Measurements from ENCODE around the gene DYRK1B.
A peak's percentile ranks its signal among the peaks of the same experiment; 100 is the strongest.
"Not testable (repeated sequence)": the region's sequence is repeated elsewhere in the genome, so short reads cannot be mapped to it uniquely, and the experiment has no call there.

The DYRK1B gene

DNA sequence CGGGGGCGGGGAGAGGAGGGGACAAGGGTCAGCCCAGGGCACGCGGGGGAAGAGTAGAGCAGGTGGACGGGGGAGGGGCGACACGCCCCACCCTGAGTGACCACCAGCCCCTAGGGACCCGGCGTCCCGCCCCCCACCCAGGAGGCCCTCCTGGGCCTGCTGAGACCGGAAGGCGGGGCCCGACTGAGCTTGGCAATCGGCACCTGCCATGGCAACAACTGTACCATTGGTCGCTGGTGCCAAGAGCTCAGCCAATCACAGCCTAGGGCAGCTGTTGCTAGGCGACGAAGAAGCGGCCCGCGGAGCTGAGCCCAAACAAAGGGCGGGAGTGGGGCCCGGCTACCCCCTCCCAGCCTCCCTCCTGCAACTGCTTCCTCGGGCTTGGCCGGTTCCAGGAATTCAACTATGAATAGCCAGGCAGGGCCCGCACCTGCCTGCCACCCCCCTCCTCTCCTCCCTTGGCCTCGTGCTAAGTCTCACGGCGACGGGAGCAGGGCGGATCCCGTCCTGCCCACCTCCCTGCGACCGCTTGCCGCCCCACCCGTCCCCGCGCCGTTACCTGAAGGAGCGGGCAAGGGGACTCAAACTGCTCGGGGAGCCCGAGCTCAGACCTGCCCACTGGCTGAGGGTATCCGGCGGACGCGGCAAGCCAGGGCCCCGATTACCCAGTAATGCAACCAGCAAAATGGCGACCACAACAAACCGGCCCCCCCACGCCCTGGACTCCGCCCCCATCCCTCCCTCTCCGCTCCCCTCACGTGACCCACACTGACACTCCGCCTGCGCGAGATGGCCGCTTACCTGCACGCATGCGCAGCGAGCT, at the start of gene DYRK1B:
DYRK1B (minus strand) TSS at position 699 of the 823 bp plus-strand sequence. CDS start 2,295 bp downstream, outside the sequence.
- peak within 1 kb of the TSS; percentile 78 for H3K4me3 ChIP-seq (ENCODE audit: low read length)
- no peak for TF ChIP-seq ZNF274 (IDR thresholded peaks at IDR 0.05; ENCODE audit: low read depth, low read length)

DNA sequence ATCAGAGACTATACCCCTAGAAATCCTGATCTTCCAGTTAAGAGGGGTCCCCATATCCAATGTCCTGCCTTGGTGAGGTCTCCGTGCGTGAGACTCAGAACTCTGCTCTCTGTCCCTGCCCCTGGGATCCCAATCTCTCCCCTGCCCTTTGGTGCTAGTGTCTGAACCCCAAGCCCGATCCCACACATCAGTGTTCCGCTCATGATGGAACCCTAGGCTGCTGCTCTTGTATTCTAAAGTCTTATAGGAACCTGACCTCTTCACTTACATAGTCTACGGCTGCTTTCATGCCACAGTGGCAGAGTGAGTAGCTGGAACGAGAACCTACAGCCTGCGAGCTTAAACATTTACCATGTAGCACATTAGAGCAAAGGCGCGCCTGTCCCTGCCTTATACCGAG, 48.7 kb upstream of the DYRK1B start:
- not testable (repeated sequence) for H3K4me3 ChIP-seq (ENCODE audit: low read length)

DNA sequence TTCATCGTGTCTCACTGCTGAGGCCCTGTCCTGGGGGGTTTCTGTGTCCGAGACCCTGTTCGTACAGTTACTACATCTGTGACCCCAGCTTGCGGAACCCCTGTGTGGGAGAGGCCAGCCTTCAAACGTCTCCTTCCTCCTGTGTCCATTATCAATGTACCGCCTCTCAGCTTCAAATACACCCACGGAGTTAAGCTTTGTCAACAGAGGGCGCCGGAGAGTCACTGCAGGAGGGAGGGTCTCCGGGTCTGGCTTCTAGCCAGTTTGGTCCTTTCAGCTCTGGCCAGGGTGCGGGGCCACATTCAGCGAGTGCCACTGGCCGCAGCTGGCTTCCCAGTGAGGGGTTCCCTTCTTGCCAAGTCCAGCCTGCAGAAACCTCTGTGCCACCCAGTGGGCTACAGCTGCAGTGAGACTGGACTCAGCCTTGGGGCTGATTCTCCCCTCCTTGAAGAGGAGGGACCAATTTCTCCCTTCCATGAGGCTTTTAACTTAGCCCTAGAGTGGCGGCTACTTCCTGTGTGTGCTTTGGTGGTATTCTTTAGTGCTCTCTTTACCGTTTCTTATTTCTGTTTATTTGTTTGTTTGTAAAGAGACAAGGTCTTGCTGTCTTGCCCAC, 47.6 kb upstream of the DYRK1B start:
- not testable (repeated sequence) for H3K4me3 ChIP-seq (ENCODE audit: low read length)

DNA sequence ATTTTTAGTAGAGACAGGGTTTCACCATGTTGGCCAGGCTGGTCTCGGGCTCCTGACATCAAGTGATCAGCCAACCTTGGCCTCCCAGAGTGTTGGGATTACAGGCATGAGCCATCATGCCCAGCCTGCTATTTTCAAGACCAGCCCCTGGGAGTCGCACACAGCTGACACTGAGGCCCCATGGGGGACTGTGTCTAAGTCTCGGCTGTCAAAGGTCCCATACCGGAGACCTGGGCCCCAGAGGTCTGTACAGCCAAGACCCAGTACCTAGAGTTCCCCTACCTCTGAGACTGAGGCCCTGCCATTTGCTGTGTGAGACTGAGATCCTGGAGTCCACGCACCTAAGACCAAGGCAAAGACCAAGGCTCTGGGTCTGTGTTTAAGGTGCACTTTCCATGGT, 46.3 kb upstream of the DYRK1B start:
- H3K4me3 ChIP-seq (ENCODE audit: low read length) = not testable (repeated sequence)

DNA sequence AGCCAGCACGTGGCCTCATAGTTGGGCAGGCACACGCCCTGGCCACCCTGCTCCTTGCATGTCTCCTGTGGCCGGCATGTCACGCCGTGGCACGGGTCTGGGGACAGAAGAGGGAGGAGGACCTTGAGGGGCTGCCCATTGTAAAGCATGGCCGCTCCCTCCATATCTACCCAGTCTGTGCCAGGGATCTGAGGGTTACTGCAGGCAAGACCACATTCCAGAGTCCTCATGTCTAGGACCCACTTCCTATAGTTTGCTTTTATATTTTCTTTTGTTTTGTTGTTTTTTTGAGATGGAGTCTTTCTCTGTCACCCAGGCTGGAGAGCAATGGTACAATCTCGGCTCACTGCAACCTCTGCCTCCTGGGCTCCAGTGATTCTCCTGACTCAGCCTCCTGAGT, 45.8 kb upstream of the DYRK1B start:
- not testable (repeated sequence) for H3K4me3 ChIP-seq (ENCODE audit: low read length)

DNA sequence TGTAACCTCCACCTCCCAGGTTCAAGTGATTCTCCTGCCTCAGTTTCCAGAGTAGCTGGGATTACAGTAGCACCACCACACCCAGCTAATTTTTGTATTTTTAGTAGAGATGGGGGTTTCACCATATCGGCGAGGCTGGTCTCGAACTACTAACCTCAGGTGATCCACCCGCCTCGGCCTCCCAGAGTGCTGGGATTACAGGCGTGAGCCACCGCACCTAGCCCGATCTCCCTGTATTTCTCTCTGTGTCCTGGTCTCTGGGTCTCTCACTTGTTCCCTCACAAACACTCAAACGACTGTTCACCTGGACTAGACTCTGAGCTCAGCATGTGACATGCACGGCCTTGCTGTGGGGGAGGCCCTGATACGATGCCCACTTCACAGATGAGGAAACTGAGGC, 44.9 kb upstream of the DYRK1B start:
- H3K4me3 ChIP-seq (ENCODE audit: low read length) = not testable (repeated sequence)

DNA sequence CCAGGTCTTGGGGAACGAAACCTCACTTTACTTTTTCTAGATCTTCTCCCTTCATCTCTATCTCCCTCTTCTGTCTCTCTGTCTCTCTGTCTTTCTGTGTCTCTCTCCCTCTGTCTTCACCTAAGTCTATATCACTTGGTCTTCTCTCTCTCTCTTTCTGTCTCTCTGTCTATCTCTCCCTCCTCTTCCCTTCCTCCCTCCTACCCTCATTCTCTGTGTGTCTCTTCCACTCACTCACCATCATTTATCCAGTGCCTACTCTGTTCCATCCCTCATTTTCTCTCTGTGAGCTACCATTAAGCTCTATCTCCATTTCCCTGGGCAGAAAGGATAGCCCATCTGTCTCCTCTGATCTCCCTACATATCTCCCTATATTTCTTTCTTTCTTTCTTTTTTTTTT, 44.4 kb upstream of the DYRK1B start:
- H3K4me3 ChIP-seq (ENCODE audit: low read length) = no peak overlapping the region
- TF ChIP-seq ZNF274 (IDR thresholded peaks at IDR 0.05; ENCODE audit: low read depth, low read length) = no peak

DNA sequence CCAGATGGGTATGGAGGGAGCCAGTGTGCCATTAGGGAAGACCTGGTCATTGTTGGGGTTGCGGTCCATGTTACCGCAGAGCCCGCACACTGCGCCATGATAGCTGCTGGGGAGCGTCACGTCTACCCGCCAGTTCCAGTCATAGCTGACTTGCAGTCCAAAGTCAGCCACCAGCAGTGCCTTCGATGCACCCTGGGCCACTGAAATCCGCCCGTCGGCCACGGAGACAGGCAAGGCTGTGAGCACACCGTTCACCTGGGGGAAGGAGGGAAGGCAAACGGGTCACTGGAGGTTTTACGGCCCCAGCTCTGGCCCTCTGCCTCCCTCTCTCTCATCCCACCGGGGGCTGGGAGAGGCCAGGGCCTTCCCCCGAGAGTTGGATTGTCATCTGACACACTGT, 44.0 kb upstream of the DYRK1B start:
- H3K4me3 ChIP-seq (ENCODE audit: low read length) = not testable (repeated sequence)

DNA sequence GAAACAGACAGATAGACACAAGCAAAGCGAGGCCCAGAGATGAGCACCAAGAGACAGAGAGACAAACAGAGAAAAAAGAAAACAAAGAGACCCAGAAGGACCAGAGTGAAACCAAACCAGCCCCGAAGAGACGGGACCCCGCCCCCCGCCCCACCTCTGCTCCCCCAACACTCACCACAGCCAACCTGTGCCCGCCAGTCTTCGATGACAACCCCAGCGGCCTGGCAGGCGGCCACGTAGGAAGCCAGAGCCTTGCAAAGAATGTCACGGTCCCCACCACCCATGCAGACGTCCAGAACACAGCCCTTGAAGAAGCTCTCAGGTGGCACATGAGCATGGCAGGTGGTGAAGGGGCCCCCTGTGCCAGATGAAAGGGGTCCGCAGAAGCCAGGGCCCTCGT, 43.5 kb upstream of the DYRK1B start:
- H3K4me3 ChIP-seq (ENCODE audit: low read length) = not testable (repeated sequence)

DNA sequence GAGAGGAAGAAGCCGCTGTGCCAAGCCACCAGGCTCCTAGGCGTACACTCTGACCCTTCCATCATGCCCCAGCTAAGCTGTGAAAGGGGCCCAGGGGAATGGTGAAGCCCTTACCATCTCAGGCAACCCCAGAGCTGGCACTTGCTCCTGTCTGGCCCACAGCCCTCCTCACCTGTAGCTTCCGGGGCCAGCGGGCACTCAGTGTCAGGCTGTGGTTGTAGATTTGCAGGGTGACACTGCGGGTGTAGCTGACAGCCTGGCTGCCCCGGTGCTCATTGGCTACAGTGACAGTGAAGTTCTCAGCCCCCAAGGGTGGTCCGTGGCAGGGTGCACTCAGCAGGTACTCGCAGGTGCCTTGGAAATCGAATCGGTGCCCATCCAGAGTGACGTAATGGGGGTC, 42.5 kb upstream of the DYRK1B start:
- not testable (repeated sequence) for H3K4me3 ChIP-seq (ENCODE audit: low read length)

DNA sequence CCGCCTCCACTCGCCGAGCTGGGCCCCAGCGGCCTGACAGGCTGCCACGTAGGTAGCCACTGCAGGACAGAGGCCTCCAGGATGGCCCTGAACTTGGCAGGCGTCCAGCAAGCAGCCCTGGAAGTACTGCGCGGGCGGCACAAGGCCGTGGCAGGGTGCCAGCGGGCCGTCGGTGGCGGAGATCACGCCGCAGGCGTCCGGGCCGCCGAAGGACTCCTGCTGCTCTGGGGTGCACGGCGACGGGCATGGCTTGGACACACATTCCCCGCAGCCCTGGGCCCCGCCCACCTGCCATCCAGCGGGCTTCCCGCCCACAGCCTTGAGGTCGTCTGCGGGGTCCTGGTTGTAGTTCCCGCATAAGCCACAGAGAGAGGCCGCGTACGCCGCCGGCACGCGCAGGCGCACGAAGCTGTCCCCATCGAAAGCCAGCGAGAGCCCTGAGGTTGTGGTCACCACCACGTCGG, 41.5 kb upstream of the DYRK1B start:
- H3K4me3 ChIP-seq (ENCODE audit: low read length) = not testable (repeated sequence)

DNA sequence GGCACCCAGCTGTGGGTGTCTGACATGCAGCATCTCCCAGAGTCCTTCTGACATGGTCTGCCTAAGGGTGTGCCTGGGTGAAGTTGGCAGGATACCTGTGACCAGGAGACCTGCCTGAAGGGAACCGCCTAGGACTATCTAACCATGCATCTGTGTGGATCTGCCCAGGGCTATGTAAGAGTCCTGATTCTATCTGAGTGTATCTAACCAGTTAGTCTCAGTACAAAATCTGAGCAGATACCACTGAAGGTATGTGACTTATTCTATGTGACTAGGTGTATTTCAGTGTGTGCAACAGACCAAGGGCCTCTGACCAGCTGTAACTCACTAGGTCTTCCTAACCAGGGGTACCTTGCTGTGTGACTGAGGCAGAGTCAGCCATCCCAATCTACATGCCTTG, 40.4 kb upstream of the DYRK1B start:
- no peak overlapping the region for H3K4me3 ChIP-seq (ENCODE audit: low read length)
- no peak for TF ChIP-seq ZNF274 (IDR thresholded peaks at IDR 0.05; ENCODE audit: low read depth, low read length)

DNA sequence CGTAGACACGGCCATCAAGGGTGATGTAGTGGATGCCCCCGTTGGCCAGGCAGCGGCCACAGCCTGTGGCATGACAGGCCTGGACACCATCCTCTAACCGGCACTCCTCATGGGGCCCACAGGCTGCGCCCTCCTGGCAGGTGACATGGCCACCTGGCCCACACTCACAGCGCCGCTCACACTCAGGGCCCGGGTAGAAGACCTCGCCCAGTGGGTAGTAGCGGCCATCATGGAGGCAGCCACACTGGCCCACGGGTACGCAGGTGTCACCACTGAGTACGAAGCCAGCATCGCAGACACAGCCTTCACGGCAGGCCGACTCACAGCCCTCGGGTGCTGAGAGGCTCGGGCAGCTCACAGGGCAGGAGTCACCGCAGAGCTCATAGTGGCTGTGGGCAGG, 39.4 kb upstream of the DYRK1B start:
- H3K4me3 ChIP-seq (ENCODE audit: low read length) = no peak overlapping the region
- no peak for TF ChIP-seq ZNF274 (IDR thresholded peaks at IDR 0.05; ENCODE audit: low read depth, low read length)

DNA sequence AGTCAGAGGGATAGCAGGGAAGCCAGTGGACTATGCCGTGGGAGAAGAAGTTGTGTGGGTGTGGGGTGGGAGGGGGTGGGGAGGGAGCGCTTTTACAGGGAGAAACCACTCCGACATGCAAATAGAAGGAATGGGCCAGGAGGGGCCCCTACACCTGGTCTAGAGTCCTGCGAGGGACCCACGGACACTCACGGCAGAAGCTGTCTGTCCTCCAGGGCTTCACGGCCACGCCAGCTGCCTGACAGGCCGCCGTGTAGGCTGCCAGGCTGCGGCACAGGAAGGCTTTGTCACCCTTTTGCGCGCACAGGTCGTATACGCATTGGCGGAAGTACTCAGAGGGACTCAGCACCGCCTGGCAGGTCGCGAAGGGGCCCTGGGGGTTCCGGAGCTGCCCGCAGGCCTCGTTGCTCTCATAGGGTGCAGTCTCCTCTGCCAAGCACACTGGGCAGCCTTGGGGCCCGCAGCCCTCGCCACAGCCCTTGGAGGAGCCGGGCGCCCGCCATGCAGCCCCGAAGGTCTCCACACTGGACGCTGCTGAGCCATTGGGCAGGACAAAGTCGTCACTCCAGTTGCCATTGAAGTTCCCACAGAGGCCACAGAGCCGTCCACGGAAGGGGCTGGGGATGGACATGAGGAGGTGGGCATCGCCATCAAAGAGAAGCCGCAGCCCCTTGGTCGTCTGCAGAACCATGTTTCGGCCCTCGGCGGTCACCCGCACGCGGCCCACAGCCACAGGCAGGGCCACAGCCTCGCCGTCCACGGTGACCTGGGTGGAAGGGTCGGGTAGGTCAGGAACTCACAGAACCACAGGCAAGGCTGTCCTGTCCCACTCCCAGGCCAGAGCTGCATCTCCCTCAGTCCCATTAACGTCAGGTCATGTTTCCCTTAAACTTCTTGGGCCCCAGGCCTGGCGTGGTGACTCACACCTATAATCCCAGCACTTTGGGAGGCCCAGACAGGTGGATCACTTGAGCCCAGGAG, 38.2 kb upstream of the DYRK1B start:
- H3K4me3 ChIP-seq (ENCODE audit: low read length) = no peak overlapping the region
- TF ChIP-seq ZNF274 (IDR thresholded peaks at IDR 0.05; ENCODE audit: low read depth, low read length) = no peak

DNA sequence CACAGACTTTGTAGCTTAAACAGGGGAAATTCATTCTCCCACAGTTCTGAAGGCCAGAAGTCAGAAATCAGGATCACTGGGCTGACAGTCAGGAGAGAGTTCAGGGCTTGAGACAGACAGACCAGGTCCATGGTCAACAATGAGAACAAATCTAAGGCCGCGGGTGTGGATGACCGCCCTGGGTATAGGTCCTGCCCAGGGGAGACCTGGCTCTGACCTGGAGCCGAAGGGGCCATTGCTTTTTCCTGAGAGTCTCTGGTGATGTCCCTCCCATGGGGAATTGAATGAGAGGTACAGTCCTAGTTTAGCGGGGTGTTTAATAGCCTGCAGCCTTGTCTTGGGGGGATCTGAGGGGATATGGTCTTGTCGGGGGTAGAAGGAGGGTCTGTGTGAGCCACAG, 37.4 kb upstream of the DYRK1B start:
- no peak for TF ChIP-seq ZNF274 (IDR thresholded peaks at IDR 0.05; ENCODE audit: low read depth, low read length)
- H3K4me3 ChIP-seq (ENCODE audit: low read length) = no peak overlapping the region
